ENCODE data around the gene C14orf39.

Gene C14orf39

GRCh38 chr14:60485598-60486251, at the start of gene C14orf39:
C14orf39 (minus strand) TSS chr14:60486063; CDS start chr14:60485078, 985 bp downstream.
- DNase-seq = no peak

GRCh38 chr14:60532442-60532841, 46.6 kb upstream of the C14orf39 start:
- DNase-seq = no peak

- DNase-seq = no peak
Measured at GRCh38 chr14:60515511-60516289, 29.8 kb upstream of the C14orf39 start.

GRCh38 chr14:60514741-60515491, 29.1 kb upstream of the C14orf39 start:
- DNase-seq = no peak

GRCh38 chr14:60514378-60514740, 28.5 kb upstream of the C14orf39 start:
- DNase-seq = no peak

- no peak for DNase-seq
Measured at GRCh38 chr14:60512973-60513571, 27.2 kb upstream of the C14orf39 start.

- no peak for DNase-seq
Measured at GRCh38 chr14:60512126-60512525, 26.3 kb upstream of the C14orf39 start.

- no peak for DNase-seq
Measured at GRCh38 chr14:60510951-60511599, 25.2 kb upstream of the C14orf39 start.

GRCh38 chr14:60510254-60510950, 24.5 kb upstream of the C14orf39 start:
- no peak for DNase-seq

- DNase-seq = no peak
Measured at GRCh38 chr14:60509438-60510253, 23.8 kb upstream of the C14orf39 start.

GRCh38 chr14:60508707-60509437, 23.0 kb upstream of the C14orf39 start, which contains the start of gene SIX6:
SIX6 (plus strand) TSS chr14:60509146; CDS start chr14:60509399, 253 bp downstream.
- no peak for DNase-seq

GRCh38 chr14:60508363-60508706, 22.5 kb upstream of the C14orf39 start:
- no peak for DNase-seq

GRCh38 chr14:60506985-60507829, 21.3 kb upstream of the C14orf39 start:
- no peak for DNase-seq

- no peak for DNase-seq
Measured at GRCh38 chr14:60506462-60506984, 20.7 kb upstream of the C14orf39 start.

- DNase-seq = no peak
Measured at GRCh38 chr14:60506010-60506409, 20.1 kb upstream of the C14orf39 start.

- no peak for DNase-seq
Measured at GRCh38 chr14:60505448-60505847, 19.6 kb upstream of the C14orf39 start.

GRCh38 chr14:60502541-60502940, 16.7 kb upstream of the C14orf39 start:
- DNase-seq = no peak

- DNase-seq = no peak
Measured at GRCh38 chr14:60495946-60496345, 10.1 kb upstream of the C14orf39 start.

- DNase-seq = no peak
Measured at GRCh38 chr14:60490270-60490669, 4.4 kb upstream of the C14orf39 start.
